ENCODE data around the gene MRPL42.

Gene MRPL42

GRCh38 chr12:93500201-93500600, 32.9 kb downstream of the MRPL42 start:
- no peak for DNase-seq (ENCODE audit: low read depth)

GRCh38 chr12:93500667-93501066, 33.4 kb downstream of the MRPL42 start:
- no peak for DNase-seq (ENCODE audit: low read depth)

GRCh38 chr12:93502802-93503623, 35.7 kb downstream of the MRPL42 start:
- DNase-seq (ENCODE audit: low read depth), result peak; percentile 54

- no peak for DNase-seq (ENCODE audit: low read depth)
Observed at GRCh38 chr12:93507165-93507564, 39.9 kb downstream of the MRPL42 start.

GRCh38 chr12:93509506-93509905, 42.2 kb downstream of the MRPL42 start:
- no peak for DNase-seq (ENCODE audit: low read depth)

GRCh38 chr12:93514853-93515252, 47.5 kb downstream of the MRPL42 start:
- no peak for DNase-seq (ENCODE audit: low read depth)

GRCh38 chr12:93518725-93519124, 51.4 kb downstream of the MRPL42 start:
- DNase-seq (ENCODE audit: low read depth), result no peak

GRCh38 chr12:93519859-93520258, 52.5 kb downstream of the MRPL42 start:
- DNase-seq (ENCODE audit: low read depth), result no peak

GRCh38 chr12:93520454-93520853, 53.1 kb downstream of the MRPL42 start:
- no peak for DNase-seq (ENCODE audit: low read depth)

- no peak for DNase-seq (ENCODE audit: low read depth)
Observed at GRCh38 chr12:93521225-93522080, 54.1 kb downstream of the MRPL42 start.

- DNase-seq (ENCODE audit: low read depth), result no peak
Observed at GRCh38 chr12:93524386-93525133, 57.2 kb downstream of the MRPL42 start.

GRCh38 chr12:93526786-93527428, 59.6 kb downstream of the MRPL42 start:
- DNase-seq (ENCODE audit: low read depth), result no peak

GRCh38 chr12:93530358-93530757, 63.0 kb downstream of the MRPL42 start:
- DNase-seq (ENCODE audit: low read depth), result no peak

- DNase-seq (ENCODE audit: low read depth), result no peak
Observed at GRCh38 chr12:93533310-93533709, 66.0 kb downstream of the MRPL42 start.

GRCh38 chr12:93536111-93536765, 68.9 kb downstream of the MRPL42 start:
- DNase-seq (ENCODE audit: low read depth), result no peak

- no peak for DNase-seq (ENCODE audit: low read depth)
Observed at GRCh38 chr12:93536766-93537488, 69.6 kb downstream of the MRPL42 start.

- DNase-seq (ENCODE audit: low read depth), result no peak
Observed at GRCh38 chr12:93537769-93538168, 70.5 kb downstream of the MRPL42 start.

- DNase-seq (ENCODE audit: low read depth), result no peak
Observed at GRCh38 chr12:93539821-93540220, 72.5 kb downstream of the MRPL42 start.

- no peak for DNase-seq (ENCODE audit: low read depth)
Observed at GRCh38 chr12:93540466-93540865, 73.2 kb downstream of the MRPL42 start.

- no peak for DNase-seq (ENCODE audit: low read depth)
Observed at GRCh38 chr12:93541578-93542225, 74.4 kb downstream of the MRPL42 start.

Data from stimulated activated CD8-positive, alpha-beta memory T cell treated with anti-CD3 and anti-CD28 coated beads, Interleukin-12 subunit alpha, Interleukin-12 subunit beta, amount 100 ng/mL, for 1 hour (primary cell).